ENCODE data around the gene EEFSEC. TPM values are rescaled to one million over a fixed set of nuclear protein-coding genes. Genes with fewer than 3 reads are reported as not detected.
A peak's percentile ranks its signal among the peaks of the same experiment; 100 is the strongest.

Gene EEFSEC
- total RNA-seq, 2 experiments from 2014 or later, result 17.7 to 25.3 TPM

DNA sequence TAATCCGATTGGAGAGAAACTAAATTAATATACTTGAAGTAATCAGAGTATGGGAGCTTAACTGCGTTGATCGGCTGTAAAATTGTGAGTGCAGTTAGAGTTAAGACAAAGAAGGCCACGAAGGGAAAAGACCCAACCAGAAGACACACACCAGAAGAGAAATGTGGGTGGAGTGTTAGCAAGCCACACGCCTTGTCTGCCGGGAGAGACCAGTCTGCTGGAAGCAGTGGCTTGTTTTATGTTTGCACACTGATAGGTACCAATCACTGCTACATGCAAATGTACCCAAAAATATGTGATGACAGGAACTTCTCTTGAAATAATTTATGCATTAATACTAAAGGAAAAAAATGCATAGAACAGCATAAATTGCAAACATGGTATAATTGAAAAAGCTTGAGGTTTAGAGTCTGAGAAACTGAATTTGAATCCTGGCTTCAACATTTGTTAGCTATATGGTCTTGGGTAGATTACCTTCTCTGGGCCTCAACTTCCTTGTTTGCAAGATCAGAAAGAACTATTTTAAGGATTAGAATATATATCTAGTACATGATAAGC lies 23.1 kb downstream of the EEFSEC start:
- ChIA-PET POLR2A (interaction anchor here (0.8 to 2.5 kb wide), 6 partner anchors 9 to 22 kb away, joined by 4 to 16 read pairs (median 5); no protein-coding TSS in a partner anchor), CTCF (ENCODE audit: unreplicated experiment) (no interaction called here)
- intact Hi-C loops (cut with micrococcal nuclease; ENCODE audit: unreplicated experiment), result no loop called here
- H3K36me3 ChIP-seq (ENCODE audit: insufficient read depth, low read length), result no peaks in the 10 kb centered on the region
- peaks cover 46% of the 10 kb centered on the region for H3K4me1 ChIP-seq (ENCODE audit: insufficient read depth, low read length, poor library complexity, severe bottlenecking)
- H3K4me2 ChIP-seq (ENCODE audit: low read length), result no peak overlapping the region
- H2AFZ ChIP-seq (ENCODE audit: low read length), result no peak overlapping the region
- no TSS peak for BruUV-seq (replicated peaks)
- no peak for DNase-seq (ENCODE audit: low spot score)
- H3K9me2 ChIP-seq (ENCODE audit: insufficient read depth, low read length), result no peaks in the 10 kb centered on the region
- peaks cover 9% of the 10 kb centered on the region; the same call in 1 of the 2 replicates for H4K20me1 ChIP-seq (ENCODE audit: insufficient read depth, low read length)
- no peaks in the 10 kb centered on the region for H3K9me3 ChIP-seq (ENCODE audit: low read length)
- H3K4me3 ChIP-seq (ENCODE audit: low read depth, low read length, poor library complexity, severe bottlenecking), result no peak overlapping the region
- H3K27ac ChIP-seq (ENCODE audit: low read depth, low read length, poor library complexity, severe bottlenecking), result no peak overlapping the region
- TF ChIP-seq EZH2phosphoT487 (IDR thresholded peaks at IDR 0.05; ENCODE audit: borderline replicate concordance, low read depth, low read length), result no peak
- no peak for TF ChIP-seq CTCF (conservative IDR thresholded peaks at IDR 0.05; ENCODE audit: low read length)
- H3K79me2 ChIP-seq (ENCODE audit: insufficient read depth, low read depth, low read length), result peaks cover 33% of the 10 kb centered on the region

GRCh38 chr3:128177865-128178264 lies 24.6 kb downstream of the EEFSEC start:
- no peaks in the 10 kb centered on the region for H3K36me3 ChIP-seq (ENCODE audit: insufficient read depth, low read length)
- no peak overlapping the region for H3K27ac ChIP-seq (ENCODE audit: low read depth, low read length, poor library complexity, severe bottlenecking)
- DNase-seq (ENCODE audit: low spot score), result no peak
- no peaks in the 10 kb centered on the region for H3K9me2 ChIP-seq (ENCODE audit: insufficient read depth, low read length)
- H3K79me2 ChIP-seq (ENCODE audit: insufficient read depth, low read depth, low read length), result peaks cover 33% of the 10 kb centered on the region
- H2AFZ ChIP-seq (ENCODE audit: low read length), result no peak overlapping the region
- ChIA-PET POLR2A (interaction anchor here (2.0 to 2.5 kb wide), 2 partner anchors 8 to 14 kb away, joined by 6 to 16 read pairs; no protein-coding TSS in a partner anchor), CTCF (ENCODE audit: unreplicated experiment) (no interaction called here)
- H4K20me1 ChIP-seq (ENCODE audit: insufficient read depth, low read length), result 0 out of 2 replicates have a peak, but pooled peaks cover 4% of the 10 kb centered on the region
- no peak for TF ChIP-seq EZH2phosphoT487 (IDR thresholded peaks at IDR 0.05; ENCODE audit: borderline replicate concordance, low read depth, low read length)
- TF ChIP-seq CTCF (conservative IDR thresholded peaks at IDR 0.05; ENCODE audit: low read length), result no peak
- peaks cover 46% of the 10 kb centered on the region for H3K4me1 ChIP-seq (ENCODE audit: insufficient read depth, low read length, poor library complexity, severe bottlenecking)
- BruUV-seq (replicated peaks), result no TSS peak
- peak overlapping the region; percentile 43 for H3K4me3 ChIP-seq (ENCODE audit: low read depth, low read length, poor library complexity, severe bottlenecking)
- intact Hi-C loops (cut with micrococcal nuclease; ENCODE audit: unreplicated experiment), result no loop called here
- H3K4me2 ChIP-seq (ENCODE audit: low read length), result peak overlapping the region; percentile 62
- no peaks in the 10 kb centered on the region for H3K9me3 ChIP-seq (ENCODE audit: low read length)

GRCh38 chr3:128178782-128179483 lies 25.7 kb downstream of the EEFSEC start:
- BruUV-seq (replicated peaks), result no TSS peak
- POLR2A ChIA-PET, result interaction anchor here (0.6 to 0.8 kb wide), 2 partner anchors 10 to 29 kb away, joined by 3 read pairs; no protein-coding TSS in a partner anchor
- CTCF ChIA-PET (ENCODE audit: unreplicated experiment), result no interaction called here

More at GRCh38 chr3:128178782-128179483, 25.7 kb downstream of the EEFSEC start:
- H3K9me2 ChIP-seq (ENCODE audit: insufficient read depth, low read length), result no peaks in the 10 kb centered on the region
- peak overlapping the region; percentile 62 for H3K4me2 ChIP-seq (ENCODE audit: low read length)
- H3K27ac ChIP-seq (ENCODE audit: low read depth, low read length, poor library complexity, severe bottlenecking), result no peak overlapping the region
- no peak for TF ChIP-seq CTCF (conservative IDR thresholded peaks at IDR 0.05; ENCODE audit: low read length)
- TF ChIP-seq EZH2phosphoT487 (IDR thresholded peaks at IDR 0.05; ENCODE audit: borderline replicate concordance, low read depth, low read length), result no peak
- no peak overlapping the region; the same call in 1 of the 2 replicates for H2AFZ ChIP-seq (ENCODE audit: low read length)
- 0 out of 2 replicates have a peak, but pooled peaks cover 4% of the 10 kb centered on the region for H4K20me1 ChIP-seq (ENCODE audit: insufficient read depth, low read length)
- H3K4me1 ChIP-seq (ENCODE audit: insufficient read depth, low read length, poor library complexity, severe bottlenecking), result peaks cover 46% of the 10 kb centered on the region
- H3K79me2 ChIP-seq (ENCODE audit: insufficient read depth, low read depth, low read length), result peaks cover 33% of the 10 kb centered on the region
- H3K4me3 ChIP-seq (ENCODE audit: low read depth, low read length, poor library complexity, severe bottlenecking), result peak overlapping the region; percentile 43
- intact Hi-C loops (cut with micrococcal nuclease; ENCODE audit: unreplicated experiment), result no loop called here
- no peaks in the 10 kb centered on the region for H3K36me3 ChIP-seq (ENCODE audit: insufficient read depth, low read length)
- DNase-seq (ENCODE audit: low spot score), result no peak
- no peaks in the 10 kb centered on the region for H3K9me3 ChIP-seq (ENCODE audit: low read length)

All from OCI-LY7 (cell line).